SK-N-SH (cell line): ENCODE data around the gene MAMDC4. TPM values are rescaled to one million over a fixed set of nuclear protein-coding genes. Genes with fewer than 3 reads are reported as not detected.

Source experiments
- CTCF ChIA-PET: fragments of 300-600, 350-600 bp; formaldehyde crosslinking; extraction: SDS; loops from one replicate; lab custom pipeline; 2021; lab: Yijun Ruan, JAX
- POLR2A ChIA-PET: fragments of 350-600 bp; sonication (Branson Sonifier 250); formaldehyde crosslinking; extraction: SDS; loops from one replicate; lab custom pipeline; 2020; ENCODE audit warnings: antibody characterized with exemption, inconsistent platforms; lab: Yijun Ruan, JAX
- DNase-seq: peaks from one replicate; pipeline ENCODE4 v3.0.0; 2012
- H2AFZ ChIP-seq: fragments of 200-600 bp; sonication (generic); 2 replicates; pipeline ENCODE4 v1.8.1; 2016; ENCODE audit warnings: antibody characterized with exemption, mild to moderate bottlenecking, low read depth
- H3F3A ChIP-seq: fragments of 200-600 bp; sonication (generic); replicated peaks from 2 replicates; pipeline ENCODE3; 2016; ENCODE audit warnings: antibody characterized with exemption, mild to moderate bottlenecking; ENCODE audit not compliant: insufficient read depth
- H3K27ac ChIP-seq, 2 experiments: fragments of 200-500 bp in 1 of 2; fragments of 200-600 bp in 1 of 2; sonication (Bioruptor generic) in 1 of 2; sonication (generic), shearing (Covaris generic) in 1 of 2; 2 replicates each; pipeline versions ENCODE4 v1.5.1 to v1.6.1; 2014 to 2016; ENCODE audit warnings: low read depth in 2 of 2, inconsistent platforms in 1 of 2, low read length in 1 of 2, mild to moderate bottlenecking in 1 of 2, mixed read lengths in 1 of 2
- H3K27me3 ChIP-seq: fragments of 200-600 bp; sonication (generic), shearing (Covaris generic); 2 replicates; pipeline ENCODE4 v1.6.1; 2016; ENCODE audit warnings: mixed run types; ENCODE audit not compliant: insufficient read depth
- H3K36me3 ChIP-seq, 2 experiments: fragments of 200-500 bp in 1 of 2; fragments of 200-600 bp in 1 of 2; sonication (Bioruptor generic) in 1 of 2; sonication (generic) in 1 of 2; replicated peaks in 1 of 2; 2 replicates each; pipeline versions ENCODE3 to v1.5.1; 2014 to 2016; ENCODE audit warnings: low read length in 1 of 2, mild to moderate bottlenecking in 1 of 2; ENCODE audit not compliant: insufficient read depth in 2 of 2, control insufficient read depth in 1 of 2
- H3K4me1 ChIP-seq, 2 experiments: fragments of 200-500 bp in 1 of 2; fragments of 200-600 bp in 1 of 2; sonication (Bioruptor generic) in 1 of 2; sonication (generic), shearing (Covaris generic) in 1 of 2; 2 replicates each; pipeline versions ENCODE4 v1.5.1 to v1.6.1; 2014 to 2016; ENCODE audit warnings: low read depth in 1 of 2, low read length in 1 of 2, mixed run types in 1 of 2; ENCODE audit not compliant: insufficient read depth in 2 of 2, control insufficient read depth in 1 of 2
- H3K4me2 ChIP-seq: fragments of 200-600 bp; sonication (generic), shearing (Covaris generic); 2 replicates; pipeline ENCODE4 v1.6.1; 2017; ENCODE audit warnings: mixed run types
- H3K4me3 ChIP-seq, 2 experiments: fragments of 200-500 bp in 1 of 2; fragments of 200-600 bp in 1 of 2; sonication (Bioruptor generic) in 1 of 2; sonication (generic), shearing (Covaris generic) in 1 of 2; 2 replicates each; pipeline versions ENCODE4 v1.5.1 to v1.8.1; 2014 to 2016; ENCODE audit warnings: low read depth in 2 of 2, inconsistent platforms in 1 of 2, low read length in 1 of 2, mild to moderate bottlenecking in 1 of 2, mixed read lengths in 1 of 2, moderate library complexity in 1 of 2
- H3K79me2 ChIP-seq: fragments of 200-600 bp; sonication (generic); 2 replicates; pipeline ENCODE4 v1.8.1; 2017; ENCODE audit warnings: mild to moderate bottlenecking; ENCODE audit not compliant: insufficient read depth
- H3K9ac ChIP-seq: fragments of 200-600 bp; sonication (generic); 2 replicates; pipeline ENCODE4 v1.6.1; 2017; ENCODE audit warnings: mixed run types
- H3K9me2 ChIP-seq: fragments of 200-600 bp; sonication (generic); 2 replicates; pipeline ENCODE4 v1.6.1; 2017; ENCODE audit warnings: mixed run types
- H3K9me3 ChIP-seq: fragments of 200-600 bp; sonication (generic); 2 replicates; pipeline ENCODE4 v1.6.1; 2017; ENCODE audit warnings: mixed run types, mild to moderate bottlenecking, moderate library complexity
- H4K20me1 ChIP-seq: fragments of 200-600 bp; sonication (generic); 2 replicates; pipeline ENCODE4 v1.6.1; 2017; ENCODE audit warnings: mild to moderate bottlenecking, mixed run types; ENCODE audit not compliant: insufficient read depth
- CHD2 ChIP-seq: fragments of 150-350 bp; IDR thresholded peaks from 2 replicates; pipeline ENCODE4 v1.6.1; 2018; ENCODE audit warnings: low read length; ENCODE audit not compliant: partially characterized antibody
- CTCF ChIP-seq: fragments of 200-600 bp; sonication (generic); IDR thresholded peaks from 2 replicates; pipeline ENCODE4 v1.6.1; 2017; ENCODE audit warnings: antibody characterized with exemption, mild to moderate bottlenecking, moderate library complexity
- ELF1 ChIP-seq: IDR thresholded peaks from 2 replicates; pipeline ENCODE4 v1.4.0; 2012
- EP300 ChIP-seq, 2 experiments: IDR thresholded peaks; 2 replicates each; pipeline versions ENCODE4 v1.4.0 to v1.6.1; 2012; ENCODE audit warnings: borderline replicate concordance in 1 of 2, low read depth in 1 of 2, low read length in 1 of 2
- EZH2phosphoT487 ChIP-seq: fragments of 200-600 bp; sonication (generic); IDR thresholded peaks from 2 replicates; pipeline ENCODE4 v1.6.1; 2017; ENCODE audit warnings: low read depth, mixed run types, mild to moderate bottlenecking, antibody characterized with exemption, moderate library complexity, borderline replicate concordance
- FOSL2 ChIP-seq: IDR thresholded peaks from 2 replicates; pipeline ENCODE4 v1.4.0; 2012; ENCODE audit warnings: low read depth, mild to moderate bottlenecking, moderate library complexity, borderline replicate concordance
- FOXJ3 ChIP-seq: sonication (generic); formaldehyde crosslinking; IDR thresholded peaks from 2 replicates; pipeline ENCODE4 v1.5.1; 2020; ENCODE audit warnings: mild to moderate bottlenecking, missing genetic modification reagents
- FOXM1 ChIP-seq: IDR thresholded peaks from 2 replicates; pipeline ENCODE4 v1.4.0; 2012; ENCODE audit warnings: low read depth, mild to moderate bottlenecking
- GABPA ChIP-seq: IDR thresholded peaks from 2 replicates; pipeline ENCODE4 v1.4.0; 2012; ENCODE audit warnings: low read depth, mild to moderate bottlenecking
- GATA2 ChIP-seq: sonication (generic); formaldehyde crosslinking; IDR thresholded peaks from 2 replicates; pipeline ENCODE4 v1.5.0; 2020; ENCODE audit warnings: mild to moderate bottlenecking, missing genetic modification reagents
- JUND ChIP-seq: IDR thresholded peaks from 2 replicates; pipeline ENCODE4 v1.4.0; 2012
- MEF2A ChIP-seq: IDR thresholded peaks from 2 replicates; pipeline ENCODE4 v1.4.0; 2012; ENCODE audit warnings: low read depth, borderline replicate concordance
- MXI1 ChIP-seq: IDR thresholded peaks from 2 replicates; pipeline ENCODE4 v1.6.1; 2012; ENCODE audit warnings: mild to moderate bottlenecking, low read depth, low read length, improper control_type of control experiment
- NFIC ChIP-seq: IDR thresholded peaks from 2 replicates; pipeline ENCODE4 v1.4.0; 2012; ENCODE audit warnings: borderline replicate concordance
- NRF1 ChIP-seq: IDR thresholded peaks from 2 replicates; pipeline ENCODE4 v1.6.1; 2012; ENCODE audit warnings: low read depth, mild to moderate bottlenecking, low read length
- PBX3 ChIP-seq: IDR thresholded peaks from 2 replicates; pipeline ENCODE4; 2012
- POLR2AphosphoS5 ChIP-seq: IDR thresholded peaks from 2 replicates; pipeline ENCODE4 v1.6.1; 2012; ENCODE audit warnings: low read depth, low read length
- RAD21 ChIP-seq: IDR thresholded peaks from 2 replicates; pipeline ENCODE4 v1.6.1; 2012; ENCODE audit warnings: mild to moderate bottlenecking, low read length
- RCOR1 ChIP-seq: fragments of 150-350 bp; IDR thresholded peaks from 2 replicates; pipeline ENCODE4 v1.6.1; 2017; ENCODE audit warnings: antibody characterized with exemption, low read length
- RFX5 ChIP-seq: IDR thresholded peaks from 2 replicates; pipeline ENCODE4 v1.6.1; 2012; ENCODE audit warnings: mild to moderate bottlenecking, improper control_type of control experiment, low read length
- RXRA ChIP-seq: IDR thresholded peaks from 2 replicates; pipeline ENCODE4 v1.4.0; 2012; ENCODE audit warnings: low read depth, mild to moderate bottlenecking, borderline replicate concordance
- TAF1 ChIP-seq: IDR thresholded peaks from 2 replicates; pipeline ENCODE4 v1.6.1; 2012; ENCODE audit warnings: low read depth, mild to moderate bottlenecking, low read length, moderate library complexity, borderline replicate concordance
- TCF12 ChIP-seq: IDR thresholded peaks from 2 replicates; pipeline ENCODE4 v1.4.0; 2012
- TEAD4 ChIP-seq: IDR thresholded peaks from 2 replicates; pipeline ENCODE4 v1.4.0; 2012; ENCODE audit warnings: mild to moderate bottlenecking, borderline replicate concordance; ENCODE audit not compliant: insufficient read depth
- USF2 ChIP-seq: fragments of 150-350 bp; IDR thresholded peaks from 2 replicates; pipeline ENCODE4 v1.6.1; 2017; ENCODE audit warnings: antibody characterized with exemption, low read length, low read depth, borderline replicate concordance
- YY1 ChIP-seq: IDR thresholded peaks from 2 replicates; pipeline ENCODE4 v1.4.0; 2012; ENCODE audit warnings: low read depth, mild to moderate bottlenecking
- WGBS: methylation state at CpG from one replicate; pipeline ENCODE4 v1.1.6; 2017; ENCODE audit warnings: low lambda C conversion rate; 5-methylcytosine and 5-hydroxymethylcytosine counted together
- polyA plus RNA-seq, 3 experiments: library from polyadenylated mRNA; depleted of rRNA; stranded (reverse); fragments of >200 nt; gene quantifications; 2 replicates each; pipeline ENCODE4 v1.2.3, GENCODE V29; 2012
- TF ChIP-seq, protein P1 (sequence below): IDR thresholded peaks from 2 replicates; pipeline ENCODE4 v1.4.0; 2012; ENCODE audit warnings: low read depth, borderline replicate concordance
- TF ChIP-seq, protein P2 (sequence below): fragments of 150-350 bp; IDR thresholded peaks from 2 replicates; pipeline ENCODE4 v1.6.1; 2016; ENCODE audit warnings: mild to moderate bottlenecking, low read depth, low read length
- TF ChIP-seq, protein P3 (sequence below): IDR thresholded peaks from 2 replicates; pipeline ENCODE4 v1.4.0; 2012; ENCODE audit warnings: low read depth

MAMDC4 gene
- polyA plus RNA-seq, 1 of the 3 experiments (the other 2 are of a cell fraction): 4.2 TPM

GRCh38 chr9:136885950-136886578 lies 33.9 kb downstream of the MAMDC4 start, which contains the start of gene TRAF2:
Gene TRAF2 (plus strand): TSS chr9:136886516. CDS start chr9:136898741, 12,225 bp downstream.
- no peaks in the 10 kb centered on the region for H3K9me3 ChIP-seq
- H3K9ac ChIP-seq: peak within 1 kb of the TSS; percentile 86
- peaks cover 42% of the 10 kb centered on the region for H3K79me2 ChIP-seq
- peak within 1 kb of the TSS; percentile 39 to 67 for H3K27ac ChIP-seq
- 2% methylated on average over 13 of the region's 88 CpGs for WGBS
- no peaks in the 10 kb centered on the region for H3F3A ChIP-seq
- POLR2A ChIA-PET: interaction anchor here (0.6 to 1.3 kb wide), 5 partner anchors 17 to 57 kb away, joined by 3 to 4 read pairs (median 3); partner anchors contain the start of gene EDF1
- H4K20me1 ChIP-seq: peaks cover 10% of the 10 kb centered on the region; the same call in 1 of the 2 replicates
- H3K36me3 ChIP-seq: no peaks in the 10 kb centered on the region
- peak within 1 kb of the TSS; percentile 74 to 86 for H3K4me3 ChIP-seq
- CTCF ChIA-PET: interaction anchor here (2.2 kb wide), 1 partner anchor 59 kb away, joined by 4 read pairs; the partner anchor contains the start of genes C8G and FBXW5
- peak; percentile 100 for DNase-seq
- no peaks in the 10 kb centered on the region for H3K9me2 ChIP-seq
- peak within 1 kb of the TSS; percentile 100 for H3K4me2 ChIP-seq
- peaks cover 0 to 10% of the 10 kb centered on the region in 2 experiments; a peak in 2 of 4 replicates for H3K4me1 ChIP-seq
- H2AFZ ChIP-seq: peak within 1 kb of the TSS; percentile 81
- no peaks in the 10 kb centered on the region for H3K27me3 ChIP-seq
- TF ChIP-seq NRF1 (no peak), USF2 (no peak), JUND (no peak), FOXM1 (no peak), TAF1 (no peak), TEAD4 (no peak), EP300 (IDR thresholded peaks at IDR 0.05; ENCODE audit: borderline replicate concordance in 1 of 2, low read depth in 1 of 2, low read length in 1 of 2) (no peak), RAD21 (no peak), PBX3 (peak; percentile 100), CHD2 (peak; percentile 96), CTCF (no peak), NFIC (no peak), RXRA (no peak), FOXJ3 (no peak), YY1 (no peak), EZH2phosphoT487 (no peak), POLR2AphosphoS5 (peak; percentile 53; the same call in 1 of the 2 replicates), MEF2A (no peak), RFX5 (no peak), ELF1 (no peak), MXI1 (peak; percentile 81), GABPA (no peak), GATA2 (CRISPR knock-in tag) (no peak), RCOR1 (no peak), FOSL2 (no peak), TCF12 (no peak)
- TF ChIP-seq, protein P1, sequence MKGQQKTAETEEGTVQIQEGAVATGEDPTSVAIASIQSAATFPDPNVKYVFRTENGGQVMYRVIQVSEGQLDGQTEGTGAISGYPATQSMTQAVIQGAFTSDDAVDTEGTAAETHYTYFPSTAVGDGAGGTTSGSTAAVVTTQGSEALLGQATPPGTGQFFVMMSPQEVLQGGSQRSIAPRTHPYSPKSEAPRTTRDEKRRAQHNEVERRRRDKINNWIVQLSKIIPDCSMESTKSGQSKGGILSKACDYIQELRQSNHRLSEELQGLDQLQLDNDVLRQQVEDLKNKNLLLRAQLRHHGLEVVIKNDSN: no peak
- TF ChIP-seq, protein P2, sequence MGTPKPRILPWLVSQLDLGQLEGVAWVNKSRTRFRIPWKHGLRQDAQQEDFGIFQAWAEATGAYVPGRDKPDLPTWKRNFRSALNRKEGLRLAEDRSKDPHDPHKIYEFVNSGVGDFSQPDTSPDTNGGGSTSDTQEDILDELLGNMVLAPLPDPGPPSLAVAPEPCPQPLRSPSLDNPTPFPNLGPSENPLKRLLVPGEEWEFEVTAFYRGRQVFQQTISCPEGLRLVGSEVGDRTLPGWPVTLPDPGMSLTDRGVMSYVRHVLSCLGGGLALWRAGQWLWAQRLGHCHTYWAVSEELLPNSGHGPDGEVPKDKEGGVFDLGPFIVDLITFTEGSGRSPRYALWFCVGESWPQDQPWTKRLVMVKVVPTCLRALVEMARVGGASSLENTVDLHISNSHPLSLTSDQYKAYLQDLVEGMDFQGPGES: peak; percentile 99
- TF ChIP-seq, protein P3, sequence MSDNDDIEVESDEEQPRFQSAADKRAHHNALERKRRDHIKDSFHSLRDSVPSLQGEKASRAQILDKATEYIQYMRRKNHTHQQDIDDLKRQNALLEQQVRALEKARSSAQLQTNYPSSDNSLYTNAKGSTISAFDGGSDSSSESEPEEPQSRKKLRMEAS: peak; percentile 34; the same call in 1 of the 2 replicates
